Activated naive CD4-positive, alpha-beta T cell treated with Interleukin-2 at 50 U/mL for 16 hours (primary cell): ENCODE data around the gene DYRK1A.

ENCODE experiments used
- DNase-seq: peaks from one replicate; pipeline ENCODE4 v3.0.0-alpha.2; 2020

The DYRK1A gene

GRCh38 chr21:37385179-37385765, 18.7 kb downstream of the DYRK1A start:
- no peak for DNase-seq

GRCh38 chr21:37386151-37386550, 19.6 kb downstream of the DYRK1A start:
- no peak for DNase-seq

- no peak for DNase-seq
Measured at GRCh38 chr21:37389456-37389855, 22.9 kb downstream of the DYRK1A start.

- no peak for DNase-seq
Measured at GRCh38 chr21:37391666-37392065, 25.1 kb downstream of the DYRK1A start.

- DNase-seq: no peak
Measured at GRCh38 chr21:37392441-37392840, 25.9 kb downstream of the DYRK1A start.

GRCh38 chr21:37393030-37393429, 26.5 kb downstream of the DYRK1A start:
- DNase-seq: no peak

GRCh38 chr21:37393786-37394185, 27.2 kb downstream of the DYRK1A start:
- no peak for DNase-seq

GRCh38 chr21:37395961-37396360, 29.4 kb downstream of the DYRK1A start:
- DNase-seq: no peak

GRCh38 chr21:37396855-37397254, 30.3 kb downstream of the DYRK1A start:
- DNase-seq: no peak

- DNase-seq: no peak
Measured at GRCh38 chr21:37398697-37399096, 32.1 kb downstream of the DYRK1A start.

GRCh38 chr21:37402251-37402867, 35.8 kb downstream of the DYRK1A start:
- DNase-seq: no peak

- DNase-seq: no peak
Measured at GRCh38 chr21:37405629-37406028, 39.1 kb downstream of the DYRK1A start.

- DNase-seq: no peak
Measured at GRCh38 chr21:37407719-37408420, 41.3 kb downstream of the DYRK1A start.

GRCh38 chr21:37408464-37409193, 42.1 kb downstream of the DYRK1A start:
- no peak for DNase-seq

GRCh38 chr21:37410639-37411038, 44.1 kb downstream of the DYRK1A start:
- DNase-seq: no peak

GRCh38 chr21:37412603-37413360, 46.2 kb downstream of the DYRK1A start:
- DNase-seq: no peak

- no peak for DNase-seq
Measured at GRCh38 chr21:37413553-37414291, 47.1 kb downstream of the DYRK1A start.

GRCh38 chr21:37414292-37415253, 48.0 kb downstream of the DYRK1A start:
- no peak for DNase-seq

- DNase-seq: no peak
Measured at GRCh38 chr21:37415939-37416338, 49.4 kb downstream of the DYRK1A start.

GRCh38 chr21:37416914-37417313, 50.3 kb downstream of the DYRK1A start:
- no peak for DNase-seq
